Measurements from ENCODE around the gene CDH4.
"Not testable (repeated sequence)": the region's sequence is repeated elsewhere in the genome, so short reads cannot be mapped to it uniquely, and the experiment has no call there.

The CDH4 gene

DNA sequence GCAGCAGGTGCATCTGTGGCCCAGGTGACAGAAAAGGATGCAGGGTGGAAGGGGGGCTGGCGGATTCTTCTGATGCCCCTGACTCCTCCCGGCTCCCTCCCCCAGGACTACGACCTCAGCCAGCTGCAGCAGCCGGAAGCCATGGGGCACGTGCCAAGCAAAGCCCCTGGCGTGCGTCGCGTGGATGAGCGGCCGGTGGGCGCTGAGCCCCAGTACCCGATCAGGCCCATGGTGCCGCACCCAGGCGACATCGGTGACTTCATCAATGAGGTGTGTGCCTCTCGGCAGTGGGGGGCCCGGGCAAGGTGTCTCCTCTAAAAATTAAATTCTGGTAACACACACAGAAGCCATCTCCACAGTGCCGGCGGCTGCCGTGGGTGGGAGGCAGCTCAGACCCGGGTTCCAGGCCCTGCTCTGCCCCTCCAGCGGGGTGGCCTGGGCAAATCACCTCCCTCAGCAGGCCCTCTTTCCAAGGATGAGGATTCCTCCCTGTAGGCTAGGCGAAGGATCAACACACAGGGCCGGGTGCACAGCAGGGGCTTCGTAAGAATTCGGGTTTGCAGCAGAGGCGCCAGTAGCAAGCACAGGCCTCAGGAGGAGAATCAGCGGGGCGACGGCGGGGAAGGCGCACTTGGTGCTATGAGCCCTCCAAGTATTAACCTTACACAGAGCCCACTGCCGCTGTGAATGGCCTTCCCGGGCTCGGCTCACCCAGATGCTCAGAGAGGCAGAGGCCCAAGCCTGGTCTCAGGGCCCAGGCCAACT, 682.1 kb downstream of the CDH4 start:
- DNase-seq (ENCODE audit: low spot score): no peak

DNA sequence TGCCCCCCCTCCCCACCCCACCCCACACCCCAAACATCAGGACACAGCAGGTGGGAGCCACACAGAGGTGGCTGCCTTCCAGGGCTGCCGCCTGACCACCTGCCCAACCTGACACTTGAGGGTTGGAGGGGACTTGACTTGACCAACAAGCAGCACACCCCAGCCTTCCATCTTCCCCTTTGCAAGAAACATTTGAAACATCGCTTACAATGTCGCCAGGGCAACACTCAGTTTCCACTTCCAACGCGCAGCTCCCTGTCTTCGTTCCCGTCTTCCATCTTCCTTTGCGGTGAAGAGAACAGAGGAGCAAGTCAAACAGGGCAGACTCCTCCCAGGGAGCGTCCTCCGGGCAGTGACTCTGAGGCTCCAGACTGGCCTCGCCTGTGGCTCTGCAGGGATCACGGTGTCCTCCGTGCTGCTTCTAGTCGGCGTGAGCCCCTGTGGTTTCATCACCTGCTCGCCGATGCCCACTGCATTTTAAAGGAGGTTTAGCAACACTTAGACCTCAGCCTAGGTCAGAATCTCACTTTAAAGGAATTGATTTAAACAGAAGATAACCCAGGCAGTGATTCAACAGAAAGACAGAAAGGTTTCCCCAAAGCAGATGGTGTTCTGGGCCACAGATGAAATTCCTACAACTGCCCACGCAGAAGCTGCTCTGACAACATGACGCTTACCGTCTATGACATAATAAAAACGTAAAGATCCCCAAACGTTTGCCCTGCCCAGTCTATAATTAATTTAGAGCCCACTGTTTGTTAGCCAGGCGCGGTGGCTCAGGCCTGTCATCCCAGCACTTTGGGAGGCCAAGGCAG, 682.9 kb downstream of the CDH4 start:
- no peak for DNase-seq (ENCODE audit: low spot score)

GRCh38 chr20:61935926-61936700, 684.1 kb downstream of the CDH4 start:
- DNase-seq (ENCODE audit: low spot score): no peak

- no peak for DNase-seq (ENCODE audit: low spot score)
Measured at GRCh38 chr20:61936701-61937131, 684.7 kb downstream of the CDH4 start.

DNA sequence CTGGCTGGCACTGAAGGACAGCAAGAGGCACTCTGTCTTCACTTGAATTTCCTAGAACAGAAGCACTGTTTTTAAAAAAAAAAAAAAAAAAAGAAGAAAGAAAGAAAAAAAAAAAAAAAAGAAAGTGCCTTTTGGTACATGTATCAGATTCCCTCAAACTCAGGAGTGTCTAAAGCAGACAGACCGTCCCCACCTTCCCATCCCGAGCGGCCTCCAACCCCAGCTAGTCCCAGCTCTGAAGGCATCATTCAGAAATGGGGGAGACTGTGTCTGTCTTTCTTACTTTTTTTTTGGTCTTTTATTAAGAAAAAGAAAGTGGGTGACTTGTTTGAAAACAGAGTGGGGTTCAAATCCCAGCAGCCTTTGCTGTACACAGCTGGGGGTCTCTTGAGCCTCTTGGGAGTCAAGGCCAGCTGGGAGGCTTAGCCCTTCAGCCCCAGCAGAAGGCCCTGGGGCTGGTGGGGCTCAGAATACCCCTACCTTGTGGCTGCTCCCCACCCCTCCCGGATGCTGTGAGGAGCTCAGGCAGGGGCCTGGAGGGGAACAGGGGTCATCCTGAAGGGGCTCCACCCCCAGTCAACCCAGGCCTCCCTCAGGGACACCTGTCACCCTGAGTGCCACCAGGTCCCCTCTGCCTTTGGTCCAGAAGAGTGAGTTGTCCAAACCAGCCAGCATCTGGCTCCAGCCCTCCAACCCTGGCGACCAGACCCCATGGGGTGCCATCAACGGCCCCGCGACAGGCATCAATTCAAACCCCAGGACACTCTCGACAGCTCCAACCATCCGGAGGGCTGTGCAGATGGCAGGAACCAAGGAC, 685.3 kb downstream of the CDH4 start:
- DNase-seq (ENCODE audit: low spot score): no peak

DNA sequence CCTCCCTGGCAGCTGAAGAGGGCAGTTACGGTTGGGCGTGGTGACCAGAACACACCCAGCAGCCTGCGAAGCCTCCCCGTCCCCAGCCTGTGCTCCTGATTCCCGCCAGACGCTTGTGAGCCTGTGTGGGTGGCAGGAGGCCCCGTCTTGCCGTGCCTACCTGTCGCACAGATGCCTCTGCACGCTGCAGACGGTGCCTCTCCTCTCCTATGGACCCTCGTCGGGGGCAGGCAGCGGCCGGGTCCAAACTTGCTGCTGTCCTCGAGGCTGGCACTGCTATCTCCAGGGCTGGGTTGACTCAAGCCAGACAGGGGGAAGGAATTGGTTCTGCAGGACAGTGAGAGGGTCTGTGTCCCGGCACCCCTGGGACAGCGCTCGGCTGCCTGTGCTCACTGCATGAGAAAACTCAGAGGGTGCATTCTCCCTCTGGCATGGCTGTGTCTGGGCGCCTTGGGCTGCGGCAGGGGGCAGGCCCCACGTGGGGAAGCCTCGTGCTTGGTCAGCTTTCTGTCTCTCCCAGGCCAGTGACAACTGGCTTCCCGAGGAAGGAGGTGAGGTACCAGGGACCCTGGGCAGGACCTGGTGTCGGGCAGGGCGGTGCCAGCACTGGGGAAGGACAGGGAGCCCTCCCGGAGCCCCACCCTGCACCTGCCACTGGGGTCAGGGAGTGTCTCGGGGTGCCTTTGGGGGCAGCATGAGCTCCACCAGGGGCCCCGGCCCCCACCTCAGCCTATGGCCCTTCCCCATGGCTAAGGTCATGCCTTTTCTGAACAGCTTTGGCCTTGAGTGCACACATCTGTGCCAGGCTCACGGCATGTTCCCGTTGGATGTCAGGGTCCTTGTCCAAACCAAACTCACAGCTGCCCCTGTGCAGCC, 686.1 kb downstream of the CDH4 start:
- no peak for DNase-seq (ENCODE audit: low spot score)

- DNase-seq (ENCODE audit: low spot score): no peak
Measured at GRCh38 chr20:61938839-61939690, 687.0 kb downstream of the CDH4 start.

GRCh38 chr20:61939691-61940360, 687.8 kb downstream of the CDH4 start:
- no peak for DNase-seq (ENCODE audit: low spot score)

DNA sequence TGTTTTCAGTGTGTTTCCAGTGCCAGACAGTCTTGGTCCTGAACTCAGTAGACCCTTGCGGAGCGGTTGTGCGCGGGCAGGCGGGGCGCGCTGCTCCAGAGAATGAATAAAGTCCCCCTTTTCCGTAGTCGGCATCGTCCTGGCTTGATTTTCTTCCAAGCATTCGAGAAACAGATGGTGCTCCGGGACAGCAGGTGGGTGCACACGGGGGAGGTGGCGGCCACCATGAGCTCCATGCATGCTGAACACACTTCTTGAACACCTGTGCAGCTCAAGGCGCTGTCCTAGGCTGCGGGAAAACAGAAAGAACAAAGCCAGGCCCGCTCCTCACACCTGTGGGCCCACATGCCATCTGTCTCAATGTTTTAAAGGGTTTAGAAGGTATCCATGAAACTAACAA, 688.4 kb downstream of the CDH4 start:
- DNase-seq (ENCODE audit: low spot score): no peak

- no peak for DNase-seq (ENCODE audit: low spot score)
Measured at GRCh38 chr20:61940976-61941720, 689.1 kb downstream of the CDH4 start.

DNA sequence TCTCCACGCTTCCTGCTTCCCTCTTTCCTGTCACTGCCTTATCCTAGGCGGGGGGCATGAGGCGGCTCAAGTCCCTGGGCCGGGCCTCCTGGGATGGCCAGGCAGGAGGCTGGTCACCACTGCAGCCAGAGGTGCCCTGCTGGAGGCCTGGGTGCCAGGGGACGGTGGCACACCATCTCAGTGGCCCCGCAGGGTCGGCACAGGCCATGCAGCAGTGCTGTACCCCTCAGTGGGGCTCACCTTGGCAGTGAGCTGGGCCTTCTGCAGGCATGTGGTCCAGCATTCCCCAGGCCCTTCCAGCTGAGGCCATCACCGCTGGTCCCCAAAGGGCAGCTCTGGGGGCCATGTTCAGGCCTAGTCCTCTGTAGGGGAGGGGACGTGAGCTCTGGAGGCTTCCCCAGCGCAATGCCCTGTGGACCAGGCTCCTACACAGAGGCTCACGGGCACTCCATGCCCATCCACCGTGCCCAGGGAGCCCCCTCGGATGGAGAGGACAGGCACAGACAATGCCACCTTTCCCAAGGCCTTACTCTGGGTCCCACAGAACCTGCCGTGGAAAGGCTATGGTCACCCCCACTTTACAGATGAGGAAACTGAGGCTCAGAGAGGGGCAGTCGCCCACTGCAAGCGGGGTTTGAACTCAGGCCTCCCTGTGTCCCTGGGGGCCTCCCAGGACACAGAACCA, 689.8 kb downstream of the CDH4 start:
- DNase-seq (ENCODE audit: low spot score): no peak

DNA sequence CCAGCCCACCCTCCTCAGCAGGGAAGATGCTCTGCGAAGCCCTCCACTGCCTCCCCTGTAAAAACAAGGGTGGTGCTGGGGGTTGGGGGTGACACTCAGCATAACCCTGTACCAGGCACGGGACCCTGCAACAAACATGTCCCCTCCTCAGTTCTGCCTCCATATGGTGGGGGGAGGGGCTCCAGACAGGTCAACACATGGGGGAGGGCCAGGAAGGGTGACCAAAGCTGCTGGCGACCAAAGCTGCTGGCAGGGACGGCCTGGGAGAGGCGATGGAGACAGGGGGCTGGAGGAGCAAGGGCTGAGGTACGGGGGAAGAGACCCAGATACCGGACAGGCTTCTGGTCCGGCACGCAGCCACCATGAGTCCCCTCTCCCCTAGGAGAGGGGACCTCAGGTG, 690.5 kb downstream of the CDH4 start:
- no peak for DNase-seq (ENCODE audit: low spot score)

- not testable (repeated sequence) for DNase-seq (ENCODE audit: low spot score)
Measured at GRCh38 chr20:61944967-61945366, 692.9 kb downstream of the CDH4 start.

DNA sequence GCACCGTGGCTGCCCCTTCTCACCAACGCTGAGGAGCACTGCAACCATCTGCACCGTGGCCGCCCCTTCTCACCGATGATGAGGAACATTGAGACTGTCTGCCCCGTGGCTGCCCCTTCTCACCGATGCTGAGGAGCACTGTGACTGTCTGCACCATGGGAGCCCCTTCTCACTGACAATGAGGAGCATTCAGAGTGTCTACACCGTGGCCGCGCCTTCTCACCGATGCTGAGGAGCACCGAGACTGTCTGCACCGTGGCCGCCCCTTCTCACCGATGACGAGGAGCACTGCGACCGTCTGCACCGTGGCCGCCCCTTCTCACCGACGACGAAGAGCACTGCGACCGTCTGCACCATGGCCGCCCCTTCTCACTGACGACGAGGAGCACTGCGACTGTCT, 693.4 kb downstream of the CDH4 start:
- DNase-seq (ENCODE audit: low spot score): not testable (repeated sequence)

- not testable (repeated sequence) for DNase-seq (ENCODE audit: low spot score)
Measured at GRCh38 chr20:61948056-61948455, 696.0 kb downstream of the CDH4 start.

- no peak for DNase-seq (ENCODE audit: low spot score)
Measured at GRCh38 chr20:61948586-61949362, 696.7 kb downstream of the CDH4 start.

- DNase-seq (ENCODE audit: low spot score): no peak
Measured at GRCh38 chr20:61949363-61949713, 697.3 kb downstream of the CDH4 start.

Data from CD4-positive, alpha-beta T cell treated with Interleukin-15 for 4 hours (primary cell).